ENCODE results near the gene MED27. TPM values are rescaled to one million over a fixed set of nuclear protein-coding genes. Genes with fewer than 3 reads are reported as not detected.

Gene MED27
- total and polyA plus RNA-seq, 2 of the 13 experiments (the other 11 are each of a cell fraction or from before 2014, with no cell fraction given) = 16.9 to 19.0 TPM

- no peak for TF ChIP-seq ZUFSP (CRISPR knock-in tag; IDR thresholded peaks at IDR 0.05; ENCODE audit: borderline replicate concordance)
- peak; percentile 89 for TF ChIP-seq ATF3 (CRISPR knock-in tag; IDR thresholded peaks at IDR 0.05)
- peak; percentile 99 for TF ChIP-seq SMAD3 (CRISPR knock-in tag; IDR thresholded peaks at IDR 0.05)
- TF ChIP-seq NR2F6 (IDR thresholded peaks at IDR 0.05) = no peak
- peak; percentile 78 for TF ChIP-seq NR2F6 (CRISPR knock-in tag; IDR thresholded peaks at IDR 0.05)
- peak; percentile 96 for TF ChIP-seq THRA (CRISPR knock-in tag; IDR thresholded peaks at IDR 0.05; ENCODE audit: borderline replicate concordance)
- TF ChIP-seq PRPF4 (IDR thresholded peaks at IDR 0.05; ENCODE audit: low read depth, low read length, poor library complexity, severe bottlenecking) = no peak
- TF ChIP-seq DZIP1 (CRISPR knock-in tag; IDR thresholded peaks at IDR 0.05) = peak; percentile 94; the same call in 1 of the 2 replicates
- no peak for TF ChIP-seq GTF3A (CRISPR knock-in tag; conservative IDR thresholded peaks at IDR 0.05)
- no peak for TF ChIP-seq CBX2 (IDR thresholded peaks at IDR 0.05; ENCODE audit: low read depth, low read length)
- TF ChIP-seq CBX2 (CRISPR knock-in tag; IDR thresholded peaks at IDR 0.05; ENCODE audit: low read depth) = peak; percentile 61; the same call in 1 of the 2 replicates
- TF ChIP-seq ZFP62 (CRISPR knock-in tag; IDR thresholded peaks at IDR 0.05) = no peak
- TF ChIP-seq ZBTB44 (CRISPR knock-in tag; IDR thresholded peaks at IDR 0.05) = peak; percentile 99
- TF ChIP-seq ZNF468 (CRISPR knock-in tag; IDR thresholded peaks at IDR 0.05) = peak; percentile 98
- no peak for TF ChIP-seq THYN1 (CRISPR knock-in tag; IDR thresholded peaks at IDR 0.05; ENCODE audit: borderline replicate concordance, low read depth)
- peak; percentile 97 for TF ChIP-seq DBP (CRISPR knock-in tag; IDR thresholded peaks at IDR 0.05; ENCODE audit: not compliant biosample characterization)
- TF ChIP-seq ZNF556 (CRISPR knock-in tag; IDR thresholded peaks at IDR 0.05; ENCODE audit: borderline replicate concordance) = peak; percentile 64; the same call in 1 of the 2 replicates
- no peak for TF ChIP-seq FOXA1 (IDR thresholded peaks at IDR 0.05)
- 0 out of 2 replicates have a peak, but pooled peaks have one; percentile 13 for TF ChIP-seq FOXA1 (CRISPR knock-in tag; IDR thresholded peaks at IDR 0.05)
- TF ChIP-seq CREB1 (IDR thresholded peaks at IDR 0.05) = no peak
- no peak for TF ChIP-seq CREB1 (CRISPR knock-in tag; IDR thresholded peaks at IDR 0.05)
- peak; percentile 83; the same call in 1 of the 2 replicates for TF ChIP-seq GLI4 (CRISPR knock-in tag; IDR thresholded peaks at IDR 0.05; ENCODE audit: borderline replicate concordance)
Observed at GRCh38 chr9:132114102-132114707, 34.5 kb upstream of the MED27 start (continued).
